T-cell (primary cell): ENCODE measurements around the gene SIK2. TPM values are rescaled to one million over a fixed set of nuclear protein-coding genes. Genes with fewer than 3 reads are reported as not detected.

ENCODE experiments used
- ATAC-seq, 4 experiments: fragments of 200-7000 bp in 3 of 4; fragments of 150-1000 bp in 1 of 4; cut with Tn5 transposase; replicated peaks in 1 of 4; 1 replicate in 3 of 4; 2 replicates in 1 of 4; pipeline ENCODE4 v1.10.0; 2021; ENCODE audit warnings: moderate library complexity in 3 of 4, mild to moderate bottlenecking in 2 of 4, moderate number of reproducible peaks in 1 of 4
- CTCF ChIA-PET, 2 donors: fragments of 300-600 bp; sonication (Branson Sonifier 250); formaldehyde crosslinking; loops; one replicate each; lab custom pipeline; 2022; ENCODE audit warnings: antibody characterized with exemption in 2 of 2; lab: Charles Lee
- POLR2A ChIA-PET, 2 donors: fragments of 300-600 bp; sonication (Branson Sonifier 250); formaldehyde crosslinking; loops; one replicate each; lab custom pipeline; 2022; ENCODE audit warnings: antibody characterized with exemption in 2 of 2; lab: Charles Lee
- DNase-seq, 35 experiments: peaks; one replicate each; pipeline versions ENCODE4 v3.0.0 to v3.0.0-alpha.2; 2013 to 2023
- H3K27ac ChIP-seq: one replicate; pipeline ENCODE4 v1.5.1; 2013; ENCODE audit warnings: low read length
- H3K27me3 ChIP-seq, 2 experiments: replicated peaks in 1 of 2; 1 replicate in 1 of 2; 2 replicates in 1 of 2; pipeline versions ENCODE4 v1.6.1 to v1.7.0; 2013; ENCODE audit warnings: low read length in 1 of 2, mixed read lengths in 1 of 2; ENCODE audit not compliant: control insufficient read depth in 2 of 2, insufficient read depth in 2 of 2; ENCODE audit errors: extremely low read depth in 1 of 2
- H3K36me3 ChIP-seq, 2 donors: 1 replicate in 1 of 2; 2 replicates in 1 of 2; pipeline versions ENCODE4 v1.6.1 to v1.7.0; 2013; ENCODE audit warnings: low read length in 1 of 2; ENCODE audit not compliant: control insufficient read depth in 2 of 2, insufficient read depth in 1 of 2; ENCODE audit errors: extremely low read depth in 1 of 2
- H3K4me1 ChIP-seq, 2 experiments: 1 replicate in 1 of 2; 2 replicates in 1 of 2; pipeline versions ENCODE4 v1.6.1 to v1.7.0; 2013; ENCODE audit warnings: low read length in 2 of 2, mixed read lengths in 1 of 2; ENCODE audit not compliant: insufficient read depth in 2 of 2, control insufficient read depth in 1 of 2; ENCODE audit errors: extremely low read depth in 1 of 2
- H3K4me3 ChIP-seq, 2 donors: 1 replicate in 1 of 2; 2 replicates in 1 of 2; pipeline versions ENCODE4 v1.5.1 to v1.7.0; 2013; ENCODE audit warnings: mild to moderate bottlenecking in 2 of 2, low read length in 1 of 2, moderate library complexity in 1 of 2; ENCODE audit not compliant: control insufficient read depth in 1 of 2; ENCODE audit errors: extremely low read depth in 1 of 2
- H3K9me3 ChIP-seq: 2 replicates; pipeline ENCODE4 v1.7.0; 2013
- H3K27ac Mint-ChIP-seq, 2 donors: one replicate each; pipeline ENCODE4 v1.8.0; 2020 to 2021; ENCODE audit warnings: mild to moderate bottlenecking in 2 of 2, mixed read lengths in 2 of 2
- H3K27me3 Mint-ChIP-seq, 2 donors: one replicate each; pipeline ENCODE4 v1.8.0; 2021 to 2022; ENCODE audit warnings: mixed read lengths in 2 of 2
- H3K36me3 Mint-ChIP-seq: one replicate; pipeline ENCODE4 v1.8.0; 2021; ENCODE audit warnings: mixed read lengths
- H3K4me1 Mint-ChIP-seq, 3 donors: one replicate each; pipeline ENCODE4 v1.8.0; 2020 to 2022; ENCODE audit warnings: mixed read lengths in 3 of 3, mild to moderate bottlenecking in 1 of 3
- H3K4me3 Mint-ChIP-seq, 3 donors: one replicate each; pipeline ENCODE4 v1.8.0; 2020 to 2022; ENCODE audit warnings: mild to moderate bottlenecking in 3 of 3, mixed read lengths in 3 of 3, moderate library complexity in 3 of 3
- H3K9me3 Mint-ChIP-seq, 3 donors: one replicate each; pipeline ENCODE4 v1.8.0; 2020 to 2022; ENCODE audit warnings: mixed read lengths in 3 of 3
- WGBS: methylation state at CpG from one replicate; pipeline ENCODE4 v1.1.5; 2013; ENCODE audit warnings: missing lambda C conversion rate; ENCODE audit not compliant: insufficient coverage; 5-methylcytosine and 5-hydroxymethylcytosine counted together
- total RNA-seq, 35 experiments: library from RNA in 6 of 35; stranded (reverse) in 6 of 35; fragments of 120-200 nt in 1 of 35; gene quantifications; one replicate each; pipeline versions ENCODE4 v1.2.1 to v1.2.4 and lab custom pipeline; 2013 to 2026

The SIK2 gene
- total RNA-seq, 5 donors from 2014 or later (not counting 1 experiment from before 2014, with no cell fraction given): 6.0 to 11.4 (median 9.1) TPM

DNA sequence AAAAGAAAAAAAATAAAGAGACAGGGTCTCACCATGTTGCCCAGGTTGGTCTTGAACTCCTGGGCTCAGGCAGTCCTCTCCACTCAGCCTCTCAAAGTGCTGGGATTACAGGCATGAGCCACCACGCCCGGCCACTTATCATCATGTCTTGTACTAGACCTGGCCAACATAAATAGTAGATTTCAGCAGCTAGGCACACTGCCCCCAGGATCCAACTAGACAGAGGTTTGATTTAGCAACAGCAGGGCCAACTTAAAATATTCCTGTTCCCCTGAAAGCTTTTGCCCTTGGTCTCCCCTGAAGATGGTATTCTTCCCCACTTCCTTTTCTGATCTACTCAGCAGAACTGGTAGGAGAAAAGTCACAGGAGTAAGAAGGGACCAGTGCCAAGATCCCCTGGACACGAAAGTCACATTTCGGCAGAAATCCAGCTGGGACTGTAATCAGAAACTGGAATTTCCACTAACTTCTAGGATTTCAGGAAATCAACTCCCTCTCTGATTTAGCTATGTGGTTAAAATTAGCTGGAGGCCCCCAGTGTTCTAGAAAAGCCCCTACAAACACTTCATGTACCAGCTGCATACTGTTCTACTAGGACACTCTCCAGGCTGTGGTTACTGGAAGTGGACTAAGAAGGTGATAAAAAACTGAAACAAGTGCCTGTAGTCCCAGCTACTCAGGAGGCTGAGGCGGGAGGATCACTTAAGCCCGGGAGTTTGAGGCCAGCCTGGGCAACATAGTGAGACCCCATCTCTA is 172.9 kb downstream of the SIK2 start:
- Histone ChIP-seq H3K4me3 (no peak overlapping the region), H3K4me1 (no peaks in the 10 kb centered on the region), H3K27ac (no peak overlapping the region), H3K27me3 (no peaks in the 10 kb centered on the region), H3K36me3 (no peaks in the 10 kb centered on the region), H3K9me3 (no peaks in the 10 kb centered on the region)
- CTCF ChIA-PET: interaction anchor here in 1 of 2 donors (1.0 to 3.7 kb wide), 3 partner anchors 10 to 188 kb away, joined by 4 to 50 read pairs (median 6); no protein-coding TSS in a partner anchor
- H3K9me3 Mint-ChIP-seq: no peaks in the 10 kb centered on the region
- POLR2A ChIA-PET: no interaction called here
- DNase-seq (no peak), ATAC-seq (no peak)
- WGBS: 100% methylated on average over 2 of the region's 6 CpGs
- peaks cover 0 to 3% (median 0%) of the 10 kb centered on the region in 3 donors for H3K4me1 Mint-ChIP-seq
- no peak overlapping the region for H3K27ac Mint-ChIP-seq
- H3K27me3 Mint-ChIP-seq: no peaks in the 10 kb centered on the region
- no peaks in the 10 kb centered on the region for H3K36me3 Mint-ChIP-seq
- no peak overlapping the region for H3K4me3 Mint-ChIP-seq

DNA sequence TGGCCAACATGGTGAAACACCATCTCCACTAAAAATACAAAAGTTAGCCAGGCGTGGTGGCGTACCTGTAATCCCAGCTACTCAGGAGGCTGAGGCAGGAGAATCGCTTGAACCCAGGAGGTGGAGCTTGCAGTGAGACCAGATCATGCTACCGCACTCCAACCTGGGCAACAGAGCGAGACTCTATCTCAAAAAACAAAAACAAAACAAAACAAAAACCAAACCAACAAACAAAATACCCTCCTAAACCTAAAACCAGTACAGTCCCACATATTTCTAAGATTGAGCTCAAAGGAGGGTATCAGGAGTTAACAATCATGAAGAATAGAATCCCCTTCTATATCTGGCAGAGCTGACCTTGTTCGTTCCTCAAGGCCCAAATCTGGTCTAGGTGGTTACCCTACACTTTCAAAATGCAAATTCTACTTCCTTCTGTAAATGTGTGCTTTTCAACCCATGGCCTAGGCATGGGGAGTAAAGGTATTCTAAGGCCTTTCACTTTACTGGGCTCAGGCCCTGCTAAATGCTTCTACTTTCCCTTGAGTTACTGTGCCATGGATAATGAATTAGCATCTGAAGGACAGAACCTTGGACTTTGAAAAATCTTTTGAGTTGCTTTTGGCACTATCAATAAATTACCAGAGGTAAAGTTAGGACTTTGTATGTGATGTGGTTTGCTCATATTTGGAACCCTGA is 174.3 kb downstream of the SIK2 start:
- ATAC-seq (no peak), DNase-seq (no peak)
- H3K36me3 Mint-ChIP-seq: no peaks in the 10 kb centered on the region
- Histone ChIP-seq H3K27me3 (no peaks in the 10 kb centered on the region), H3K36me3 (no peaks in the 10 kb centered on the region), H3K4me1 (no peaks in the 10 kb centered on the region), H3K9me3 (no peaks in the 10 kb centered on the region), H3K4me3 (no peak overlapping the region), H3K27ac (no peak overlapping the region)
- peaks cover 0 to 3% (median 0%) of the 10 kb centered on the region in 3 donors for H3K4me1 Mint-ChIP-seq
- no peak overlapping the region for H3K4me3 Mint-ChIP-seq
- POLR2A ChIA-PET: no interaction called here
- no peaks in the 10 kb centered on the region for H3K9me3 Mint-ChIP-seq
- WGBS: 88% methylated on average over 5 of the region's 6 CpGs
- no peaks in the 10 kb centered on the region for H3K27me3 Mint-ChIP-seq
- CTCF ChIA-PET: interaction anchor here (0.7 to 3.7 kb wide), 13 partner anchors 9 to 216 kb away, joined by 3 to 50 read pairs (median 4); partner anchors contain the start of gene PPP2R1B (in 1 of the 2)
- no peak overlapping the region for H3K27ac Mint-ChIP-seq

DNA sequence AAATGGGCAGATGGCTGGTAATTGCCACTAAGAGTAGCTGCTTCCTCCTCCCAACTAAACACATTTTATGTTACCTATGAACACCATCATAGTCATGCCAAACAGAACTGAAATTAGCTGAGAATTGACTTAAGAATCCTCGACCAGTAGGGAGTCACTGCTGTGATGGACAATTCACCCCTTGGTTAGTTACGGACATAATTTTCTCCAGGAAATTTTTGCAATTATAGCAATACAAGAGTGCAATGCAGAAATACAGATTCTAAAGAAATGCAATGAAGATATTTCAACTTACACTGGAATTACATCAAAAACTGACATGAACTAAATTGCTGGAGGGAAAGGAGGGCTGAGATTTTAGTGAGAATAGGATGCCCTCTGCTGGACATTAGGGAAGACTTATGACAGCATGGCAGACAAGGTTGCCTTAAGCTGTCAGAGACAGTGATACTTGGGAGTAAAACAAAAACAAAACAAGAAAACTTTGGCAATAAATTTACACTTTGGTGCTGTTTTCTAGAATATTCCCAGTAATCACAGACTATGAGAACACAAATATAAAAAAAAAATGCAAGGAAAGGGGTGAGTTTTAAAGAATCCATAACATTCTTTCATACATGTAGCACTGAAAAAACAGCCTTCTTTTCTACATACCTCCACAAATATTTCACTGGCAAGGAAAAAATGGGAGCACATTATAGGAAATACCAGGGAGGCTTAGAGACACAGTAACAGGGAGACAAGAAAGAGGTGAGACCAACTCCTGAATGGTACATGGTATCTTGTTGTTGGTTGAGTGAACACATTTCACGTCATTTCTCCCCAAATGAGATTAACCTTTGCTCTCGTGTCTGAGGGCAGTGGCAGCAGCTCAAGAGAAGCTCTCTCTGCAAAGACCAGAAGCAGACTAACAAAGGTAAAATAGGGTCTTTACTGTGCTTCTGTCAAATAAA is 175.1 kb downstream of the SIK2 start:
- no peaks in the 10 kb centered on the region for H3K27me3 ChIP-seq
- ATAC-seq: peak; percentile 72 to 88 (median 80)
- H3K27me3 Mint-ChIP-seq: no peaks in the 10 kb centered on the region
- H3K27ac Mint-ChIP-seq: no peak overlapping the region
- no peaks in the 10 kb centered on the region for H3K36me3 Mint-ChIP-seq
- H3K4me3 ChIP-seq: no peak overlapping the region
- DNase-seq: peak in 14 of 35 experiments; percentile 4 to 78 (median 10)
- peaks cover 0 to 3% (median 0%) of the 10 kb centered on the region in 3 donors for H3K4me1 Mint-ChIP-seq
- H3K9me3 ChIP-seq: no peaks in the 10 kb centered on the region
- H3K4me1 ChIP-seq: no peaks in the 10 kb centered on the region
- no peak overlapping the region for H3K27ac ChIP-seq
- H3K4me3 Mint-ChIP-seq: no peak overlapping the region
- POLR2A ChIA-PET: interaction anchor here in 1 of 2 donors (1.0 kb wide), 1 partner anchor 35 kb away, joined by 4 read pairs; no protein-coding TSS in a partner anchor
- no peaks in the 10 kb centered on the region for H3K36me3 ChIP-seq
- H3K9me3 Mint-ChIP-seq: no peaks in the 10 kb centered on the region
- CTCF ChIA-PET: interaction anchor here (0.6 to 3.7 kb wide), 21 partner anchors 9 to 318 kb away, joined by 3 to 50 read pairs (median 4); partner anchors contain the start of gene PPP2R1B (in 1 of the 2)
- 96% methylated on average over 4 of the region's 4 CpGs for WGBS

DNA sequence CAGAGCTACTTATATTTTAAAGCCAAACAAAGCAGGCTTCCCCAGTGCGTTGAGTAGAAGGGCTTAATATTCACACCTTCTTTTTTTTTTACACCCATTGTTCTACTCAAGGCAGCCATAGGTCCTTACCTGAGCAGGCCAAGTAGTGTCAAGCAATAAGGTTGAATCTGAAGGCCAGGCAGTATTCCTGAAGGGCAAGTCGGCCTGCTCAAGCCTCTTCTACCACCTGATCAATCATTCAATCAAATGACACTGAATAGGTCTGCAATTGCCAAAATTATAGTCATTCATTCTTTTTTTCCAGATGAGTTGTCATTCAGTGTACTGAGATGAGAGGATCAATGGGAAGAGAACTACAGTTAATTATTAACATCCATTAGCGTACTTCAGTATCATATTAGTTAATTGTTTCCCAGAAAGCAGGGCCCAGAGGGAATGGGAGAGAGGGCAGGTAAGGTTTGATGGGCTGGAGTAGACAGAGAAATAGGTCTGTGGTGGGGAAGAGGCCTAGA is 175.9 kb downstream of the SIK2 start:
- H3K9me3 ChIP-seq: no peaks in the 10 kb centered on the region
- Mint-ChIP-seq H3K4me1 (peaks cover 0 to 3% (median 0%) of the 10 kb centered on the region in 3 donors), H3K4me3 (no peak overlapping the region), H3K36me3 (no peaks in the 10 kb centered on the region), H3K27ac (no peak overlapping the region), H3K27me3 (no peaks in the 10 kb centered on the region), H3K9me3 (no peaks in the 10 kb centered on the region)
- no peaks in the 10 kb centered on the region for H3K27me3 ChIP-seq
- no peaks in the 10 kb centered on the region for H3K4me1 ChIP-seq
- no peak for ATAC-seq
- no peak overlapping the region for H3K27ac ChIP-seq
- no CpG with 5 or more reads among the region's 3 CpGs for WGBS
- no peaks in the 10 kb centered on the region for H3K36me3 ChIP-seq
- ChIA-PET POLR2A (interaction anchor here in 1 of 2 donors (1.0 kb wide), 1 partner anchor 36 kb away, joined by 4 read pairs; no protein-coding TSS in a partner anchor), CTCF (interaction anchor here (0.6 to 3.7 kb wide), 11 partner anchors 11 to 319 kb away, joined by 3 to 50 read pairs (median 6); partner anchors contain the start of gene PPP2R1B (in 1 of the 2))
- H3K4me3 ChIP-seq: no peak overlapping the region
- no peak for DNase-seq

DNA sequence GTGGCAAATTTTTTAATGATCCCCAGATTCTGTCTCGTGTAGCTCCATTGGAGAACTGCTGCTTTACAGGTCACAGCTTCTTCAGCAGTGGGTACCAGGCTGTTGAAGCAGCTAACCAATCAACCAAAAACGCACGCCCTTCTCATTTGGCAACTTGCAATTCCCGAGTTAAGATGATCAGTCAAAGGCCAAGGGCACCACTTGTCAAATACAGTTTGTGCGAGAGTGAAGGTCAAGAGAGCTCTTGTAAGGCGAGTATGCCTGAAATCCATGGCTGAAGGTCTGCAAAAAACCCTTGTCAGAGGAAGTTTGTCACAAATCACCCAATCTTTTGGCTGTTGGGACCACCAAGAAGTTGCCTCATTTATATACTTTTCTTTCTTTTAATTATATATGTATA is 176.9 kb downstream of the SIK2 start:
- Histone ChIP-seq H3K27me3 (no peaks in the 10 kb centered on the region), H3K9me3 (no peaks in the 10 kb centered on the region), H3K4me3 (no peak overlapping the region), H3K27ac (no peak overlapping the region), H3K36me3 (no peaks in the 10 kb centered on the region), H3K4me1 (no peaks in the 10 kb centered on the region)
- ChIA-PET CTCF (interaction anchor here (0.5 to 3.6 kb wide), 9 partner anchors 9 to 464 kb away, joined by 3 to 19 read pairs (median 4); no protein-coding TSS in a partner anchor), POLR2A (interaction anchor here in 1 of 2 donors (0.5 kb wide), 1 partner anchor 102 kb away, joined by 3 read pairs; no protein-coding TSS in a partner anchor)
- Mint-ChIP-seq H3K9me3 (no peaks in the 10 kb centered on the region), H3K36me3 (no peaks in the 10 kb centered on the region), H3K4me1 (peaks cover 0 to 3% (median 0%) of the 10 kb centered on the region in 3 donors), H3K27me3 (no peaks in the 10 kb centered on the region), H3K4me3 (no peak overlapping the region), H3K27ac (no peak overlapping the region)
- no peak for DNase-seq
- 100% methylated on average over 5 of the region's 6 CpGs for WGBS
- ATAC-seq: no peak
